H9 (cell line): ENCODE measurements around the gene NRXN3. TPM values are rescaled to one million over a fixed set of nuclear protein-coding genes. Genes with fewer than 3 reads are reported as not detected.

Experiments used
- DNase-seq: peaks from one replicate; pipeline ENCODE4 v3.0.0-alpha.2; 2017
- H2AFZ ChIP-seq: one replicate; pipeline ENCODE4 v1.6.1; 2013; ENCODE audit warnings: mild to moderate bottlenecking, low read length, control low read depth, moderate library complexity
- H2AK5ac ChIP-seq: 2 replicates; pipeline ENCODE4 v1.6.1; 2013; ENCODE audit warnings: low read length, control low read depth, mixed read lengths; ENCODE audit not compliant: insufficient read length
- H2BK120ac ChIP-seq: one replicate; pipeline ENCODE4 v1.6.1; 2013; ENCODE audit warnings: low read depth, mild to moderate bottlenecking, low read length, control low read depth, inconsistent platforms; ENCODE audit not compliant: poor library complexity, severe bottlenecking
- H2BK12ac ChIP-seq: 2 replicates; pipeline ENCODE4 v1.6.1; 2013; ENCODE audit warnings: low read length, control low read depth, mixed read lengths, low read depth; ENCODE audit not compliant: insufficient read length
- H2BK15ac ChIP-seq: 2 replicates; pipeline ENCODE4 v1.6.1; 2013; ENCODE audit warnings: low read depth, low read length, control low read depth
- H2BK20ac ChIP-seq: one replicate; pipeline ENCODE4 v1.6.1; 2013; ENCODE audit warnings: low read depth, mild to moderate bottlenecking, low read length, control low read depth, inconsistent platforms; ENCODE audit not compliant: poor library complexity, severe bottlenecking
- H2BK5ac ChIP-seq: 2 replicates; pipeline ENCODE4 v1.6.1; 2013; ENCODE audit warnings: low read length, control low read depth, mixed read lengths; ENCODE audit not compliant: insufficient read length
- H3K14ac ChIP-seq: 2 replicates; pipeline ENCODE4 v1.6.1; 2013; ENCODE audit warnings: low read length, control low read depth; ENCODE audit not compliant: insufficient read depth
- H3K18ac ChIP-seq: 2 replicates; pipeline ENCODE4 v1.6.1; 2013; ENCODE audit warnings: low read depth, mild to moderate bottlenecking, mixed read lengths, low read length, control low read depth; ENCODE audit not compliant: insufficient read length
- H3K23ac ChIP-seq: 2 replicates; pipeline ENCODE4 v1.6.1; 2013; ENCODE audit warnings: low read length, control low read depth, mixed read lengths, low read depth; ENCODE audit not compliant: insufficient read length
- H3K23me2 ChIP-seq: 2 replicates; pipeline ENCODE4 v1.6.1; 2013; ENCODE audit warnings: low read depth, mild to moderate bottlenecking, mixed read lengths, low read length, control low read depth; ENCODE audit not compliant: insufficient read length, poor library complexity, severe bottlenecking
- H3K27ac ChIP-seq: 2 replicates; pipeline ENCODE4 v1.5.1; 2013; ENCODE audit warnings: low read length, control low read depth, mixed read lengths, low read depth; ENCODE audit not compliant: insufficient read length
- H3K27me3 ChIP-seq: 2 replicates; pipeline ENCODE4 v1.6.1; 2013; ENCODE audit warnings: low read length, control low read depth, inconsistent platforms; ENCODE audit not compliant: insufficient read depth
- H3K4ac ChIP-seq: 2 replicates; pipeline ENCODE4 v1.6.1; 2013; ENCODE audit warnings: low read depth, mild to moderate bottlenecking, control low read depth, inconsistent platforms, low read length, moderate library complexity
- H3K4me1 ChIP-seq: 2 replicates; pipeline ENCODE4 v1.6.1; 2013; ENCODE audit warnings: low read length, control low read depth, inconsistent platforms; ENCODE audit not compliant: insufficient read depth
- H3K4me2 ChIP-seq: 2 replicates; pipeline ENCODE4 v1.6.1; 2013; ENCODE audit warnings: low read length, control low read depth, mixed read lengths; ENCODE audit not compliant: insufficient read length, insufficient read depth
- H3K56ac ChIP-seq: 2 replicates; pipeline ENCODE4 v1.6.1; 2013; ENCODE audit warnings: low read depth, mild to moderate bottlenecking, mixed read lengths, low read length, control low read depth; ENCODE audit not compliant: insufficient read length
- H3K79me1 ChIP-seq: 2 replicates; pipeline ENCODE4 v1.6.1; 2013; ENCODE audit warnings: low read depth, mild to moderate bottlenecking, moderate library complexity, low read length, control low read depth, inconsistent platforms; ENCODE audit not compliant: insufficient read depth, poor library complexity, severe bottlenecking
- H3K79me2 ChIP-seq: 2 replicates; pipeline ENCODE4 v1.6.1; 2013; ENCODE audit warnings: low read length, control low read depth, inconsistent platforms; ENCODE audit not compliant: insufficient read depth
- H3K9ac ChIP-seq: 2 replicates; pipeline ENCODE4 v1.6.1; 2013; ENCODE audit warnings: low read length, control low read depth, mixed read lengths; ENCODE audit not compliant: insufficient read length; ENCODE audit errors: extremely low read depth
- H3K9me3 ChIP-seq: one replicate; pipeline ENCODE4 v1.6.1; 2013; ENCODE audit warnings: low read depth, low read length, inconsistent platforms; ENCODE audit not compliant: control insufficient read depth
- H3T11ph ChIP-seq: one replicate; pipeline ENCODE4 v1.6.1; 2013; ENCODE audit warnings: mild to moderate bottlenecking, low read length, control low read depth, inconsistent platforms
- H4K20me1 ChIP-seq: one replicate; pipeline ENCODE4 v1.6.1; 2013; ENCODE audit not compliant: control insufficient read depth, insufficient read length, insufficient read depth
- H4K5ac ChIP-seq: 2 replicates; pipeline ENCODE4 v1.6.1; 2013; ENCODE audit warnings: low read depth, mild to moderate bottlenecking, mixed read lengths, low read length, control low read depth; ENCODE audit not compliant: insufficient read length
- H4K8ac ChIP-seq: replicated peaks from 2 replicates; pipeline ENCODE4 v1.6.1; 2013; ENCODE audit warnings: low read length, control low read depth, mixed read lengths, low read depth; ENCODE audit not compliant: insufficient read length
- H4K91ac ChIP-seq: 2 replicates; pipeline ENCODE4 v1.6.1; 2013; ENCODE audit warnings: low read depth, mild to moderate bottlenecking, moderate library complexity, mixed read lengths, low read length, control low read depth; ENCODE audit not compliant: insufficient read length
- H3K27ac Mint-ChIP-seq, 3 experiments: 2 replicates in 2 of 3; 3 replicates in 1 of 3; pipeline ENCODE4 v1.8.0; 2020 to 2021; ENCODE audit warnings: mixed read lengths in 3 of 3, mild to moderate bottlenecking in 1 of 3, moderate library complexity in 1 of 3
- H3K27me3 Mint-ChIP-seq: 2 replicates; pipeline ENCODE4 v1.8.0; 2021; ENCODE audit warnings: low read depth, mild to moderate bottlenecking, moderate library complexity, mixed read lengths
- H3K36me3 Mint-ChIP-seq, 3 experiments: 2 replicates in 2 of 3; 3 replicates in 1 of 3; pipeline ENCODE4 v1.8.0; 2020 to 2021; ENCODE audit warnings: low read depth in 3 of 3, mixed read lengths in 3 of 3; ENCODE audit not compliant: insufficient read depth in 1 of 3
- H3K4me1 Mint-ChIP-seq, 2 experiments: 2 replicates each; pipeline ENCODE4 v1.8.0; 2020; ENCODE audit warnings: mixed read lengths in 2 of 2
- H3K4me3 Mint-ChIP-seq, 2 experiments: 2 replicates in 1 of 2; 3 replicates in 1 of 2; pipeline ENCODE4 v1.8.0; 2020 to 2021; ENCODE audit warnings: mild to moderate bottlenecking in 2 of 2, mixed read lengths in 2 of 2, moderate library complexity in 1 of 2
- H3K9me3 Mint-ChIP-seq, 2 experiments: 2 replicates in 1 of 2; 3 replicates in 1 of 2; pipeline ENCODE4 v1.8.0; 2020; ENCODE audit warnings: mild to moderate bottlenecking in 2 of 2, mixed read lengths in 2 of 2, moderate library complexity in 1 of 2
- CTCF ChIP-seq: fragments of 200-600 bp; sonication (generic); conservative IDR thresholded peaks from 3 replicates; pipeline ENCODE4 v1.8.0; 2021; ENCODE audit warnings: antibody characterized with exemption, mild to moderate bottlenecking
- WGBS: extraction: QIAGEN DNeasy Blood & Tissue Kit; methylation state at CpG from one replicate; pipeline ENCODE4 v1.1.7; 2013; ENCODE audit warnings: missing lambda C conversion rate, low lambda C conversion rate, mixed read lengths; ENCODE audit not compliant: insufficient read length; ENCODE audit errors: extremely low coverage; 5-methylcytosine and 5-hydroxymethylcytosine counted together
- total RNA-seq: library from RNA; stranded (reverse); gene quantifications from 2 replicates; pipeline ENCODE4 v1.2.1, GENCODE V29; 2021

NRXN3 gene
- total RNA-seq, 1 experiment from 2014 or later: 1.8 TPM

DNA sequence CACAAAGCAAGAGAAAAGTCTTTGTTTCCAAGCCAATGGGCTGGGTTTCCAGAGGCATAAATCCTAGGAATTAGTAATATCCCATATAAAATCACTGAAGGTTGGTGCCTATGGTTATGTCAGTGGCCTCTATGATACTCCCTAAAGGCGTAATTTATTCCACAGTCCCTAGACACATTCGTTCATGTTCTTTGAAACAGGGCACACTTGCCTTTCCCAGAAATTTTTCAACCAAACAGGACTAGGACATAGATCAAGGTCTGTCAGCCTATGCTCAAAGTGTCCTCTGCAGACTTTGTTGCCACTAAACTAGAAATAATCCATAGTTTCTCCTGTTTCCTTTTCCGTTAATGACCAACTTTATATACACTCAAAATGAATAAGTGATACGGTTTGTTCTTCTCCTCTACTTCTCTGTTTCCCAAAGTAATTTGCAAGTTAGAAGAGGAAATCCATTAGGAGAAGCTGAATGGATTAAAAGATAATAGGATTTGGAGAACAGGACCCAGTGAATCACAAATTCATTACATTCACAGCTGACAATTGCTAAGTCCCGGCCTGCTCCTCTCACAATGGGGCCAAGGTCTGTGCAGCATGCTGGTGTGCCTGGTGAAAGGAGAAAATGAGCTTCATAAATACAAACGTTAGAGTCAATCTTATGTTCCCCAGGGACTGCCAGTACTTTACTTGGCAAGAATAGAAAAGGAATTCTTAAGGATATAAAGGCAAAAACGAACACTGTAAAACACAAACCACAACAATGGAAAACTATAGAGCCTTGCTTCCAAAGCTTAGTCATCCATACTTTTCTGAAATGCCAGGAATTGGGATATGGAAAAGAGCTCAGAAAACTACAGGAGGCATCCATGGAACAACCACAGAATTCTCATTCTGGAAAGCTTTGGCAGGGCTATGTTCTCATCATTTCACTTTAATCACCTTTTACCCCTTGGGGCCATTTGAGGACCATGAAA lies 966.2 kb downstream of the NRXN3 start:
- no peak for DNase-seq
- H3K4ac ChIP-seq: no peak overlapping the region
- H2BK5ac ChIP-seq: no peak overlapping the region
- no peak for TF ChIP-seq CTCF
- no peaks in the 10 kb centered on the region for H3K79me2 ChIP-seq
- no peaks in the 10 kb centered on the region for H4K20me1 ChIP-seq
- H3K9me3 ChIP-seq: no peaks in the 10 kb centered on the region
- no peak overlapping the region for H2BK20ac ChIP-seq
- no peak overlapping the region for H3K4me2 ChIP-seq
- H3K27ac Mint-ChIP-seq: peak overlapping the region; percentile 38 to 70 (median 40); a peak in 2 of 7 replicates
- peaks cover 13 to 14% of the 10 kb centered on the region in 2 experiments for H3K4me1 Mint-ChIP-seq
- no peak overlapping the region for H2BK15ac ChIP-seq
- H3K18ac ChIP-seq: no peak overlapping the region
- no peak overlapping the region for H3K14ac ChIP-seq
- H3K4me3 Mint-ChIP-seq: no peak overlapping the region
- no peak overlapping the region for H3K9ac ChIP-seq
- no peak overlapping the region for H2BK12ac ChIP-seq
- peaks cover 2 to 12% (median 4%) of the 10 kb centered on the region in 3 experiments; a peak in 4 of 7 replicates for H3K36me3 Mint-ChIP-seq
- H2AFZ ChIP-seq: no peak overlapping the region
- H4K5ac ChIP-seq: no peak overlapping the region
- WGBS: no CpG with 5 or more reads among the region's 7 CpGs
- no peak overlapping the region for H3K27ac ChIP-seq
- no peak overlapping the region for H4K8ac ChIP-seq
- no peak overlapping the region for H2AK5ac ChIP-seq
- peaks cover 12 to 15% of the 10 kb centered on the region in 2 experiments for H3K9me3 Mint-ChIP-seq
- H4K91ac ChIP-seq: no peak overlapping the region
- no peaks in the 10 kb centered on the region for H3K23me2 ChIP-seq
- no peaks in the 10 kb centered on the region for H3K4me1 ChIP-seq
- H2BK120ac ChIP-seq: no peak overlapping the region
- no peak overlapping the region for H3K56ac ChIP-seq
- no peak overlapping the region for H3T11ph ChIP-seq
- no peaks in the 10 kb centered on the region for H3K79me1 ChIP-seq
- no peak overlapping the region for H3K23ac ChIP-seq
- no peaks in the 10 kb centered on the region for H3K27me3 Mint-ChIP-seq
- no peaks in the 10 kb centered on the region for H3K27me3 ChIP-seq
